Raji (cell line): ENCODE results near the gene HTT.

Source experiments
- POLR2A ChIP-seq: IDR thresholded peaks from 2 replicates; pipeline ENCODE4 v1.6.1; 2011; ENCODE audit warnings: low read depth, low read length, control low read depth; ENCODE audit not compliant: insufficient read depth

The HTT gene

GRCh38 chr4:3244002-3244401, 169.5 kb downstream of the HTT start:
- no peak for TF ChIP-seq POLR2A

- no peak for TF ChIP-seq POLR2A
These were observed 170.3 kb downstream of the HTT start for GRCh38 chr4:3244747-3245146.

- no peak for TF ChIP-seq POLR2A
These were observed 171.2 kb downstream of the HTT start for GRCh38 chr4:3245676-3246075.

- TF ChIP-seq POLR2A, result no peak
These were observed 172.2 kb downstream of the HTT start for GRCh38 chr4:3246458-3247398.

GRCh38 chr4:3247399-3248177, 173.1 kb downstream of the HTT start:
- TF ChIP-seq POLR2A, result no peak

- no peak for TF ChIP-seq POLR2A
These were observed 173.6 kb downstream of the HTT start for GRCh38 chr4:3248178-3248480.

- no peak for TF ChIP-seq POLR2A
These were observed 174.6 kb downstream of the HTT start, which contains the start of gene MSANTD1 for GRCh38 chr4:3248811-3249661. MSANTD1 (plus strand) TSS chr4:3249159; CDS start chr4:3249223, 64 bp downstream.

GRCh38 chr4:3249711-3250437, 175.4 kb downstream of the HTT start:
- TF ChIP-seq POLR2A, result no peak

GRCh38 chr4:3250438-3250955, 176.0 kb downstream of the HTT start:
- TF ChIP-seq POLR2A, result no peak

- TF ChIP-seq POLR2A, result no peak
These were observed 176.6 kb downstream of the HTT start for GRCh38 chr4:3250956-3251690.

- TF ChIP-seq POLR2A, result no peak
These were observed 177.4 kb downstream of the HTT start for GRCh38 chr4:3251691-3252479.

- TF ChIP-seq POLR2A, result no peak
These were observed 178.0 kb downstream of the HTT start for GRCh38 chr4:3252480-3252828.
